ENCODE measurements around the gene PNLIPRP3.
"Not testable (repeated sequence)": the region's sequence is repeated elsewhere in the genome, so short reads cannot be mapped to it uniquely, and the experiment has no call there.

The PNLIPRP3 gene

GRCh38 chr10:116427671-116428070 lies at the start of gene PNLIPRP3:
Gene PNLIPRP3, plus strand, starts transcription at chr10:116427847. Its CDS starts 166 bp downstream, at chr10:116428013.
- no peak for DNase-seq

GRCh38 chr10:116382290-116382689 lies 45.4 kb upstream of the PNLIPRP3 start:
- DNase-seq: no peak

GRCh38 chr10:116385311-116385710 lies 42.3 kb upstream of the PNLIPRP3 start:
- no peak for DNase-seq

GRCh38 chr10:116385994-116386809 lies 41.4 kb upstream of the PNLIPRP3 start:
- DNase-seq: no peak

- not testable (repeated sequence) for DNase-seq
Measured at GRCh38 chr10:116393246-116393831, 34.3 kb upstream of the PNLIPRP3 start.

- no peak for DNase-seq
Measured at GRCh38 chr10:116395223-116395985, 32.2 kb upstream of the PNLIPRP3 start.

- no peak for DNase-seq
Measured at GRCh38 chr10:116398224-116398623, 29.4 kb upstream of the PNLIPRP3 start.

- no peak for DNase-seq
Measured at GRCh38 chr10:116402858-116403257, 24.8 kb upstream of the PNLIPRP3 start.

GRCh38 chr10:116403740-116404250 lies 23.9 kb upstream of the PNLIPRP3 start:
- no peak for DNase-seq

- DNase-seq: no peak
Measured at GRCh38 chr10:116408719-116409118, 18.9 kb upstream of the PNLIPRP3 start.

GRCh38 chr10:116410351-116410750 lies 17.3 kb upstream of the PNLIPRP3 start:
- DNase-seq: no peak

GRCh38 chr10:116417821-116418220 lies 9.8 kb upstream of the PNLIPRP3 start:
- no peak for DNase-seq

GRCh38 chr10:116418389-116418788 lies 9.3 kb upstream of the PNLIPRP3 start:
- DNase-seq: no peak

- no peak for DNase-seq
Measured at GRCh38 chr10:116421815-116422214, 5.8 kb upstream of the PNLIPRP3 start.

- DNase-seq: no peak
Measured at GRCh38 chr10:116429288-116429977, 1.8 kb downstream of the PNLIPRP3 start.

- DNase-seq: no peak
Measured at GRCh38 chr10:116430288-116430687, 2.6 kb downstream of the PNLIPRP3 start.

- no peak for DNase-seq
Measured at GRCh38 chr10:116431598-116431997, 4.0 kb downstream of the PNLIPRP3 start.

GRCh38 chr10:116437076-116437692 lies 9.5 kb downstream of the PNLIPRP3 start:
- no peak for DNase-seq

- DNase-seq: no peak
Measured at GRCh38 chr10:116440330-116441030, 12.8 kb downstream of the PNLIPRP3 start.

- no peak for DNase-seq
Measured at GRCh38 chr10:116444527-116445142, 17.0 kb downstream of the PNLIPRP3 start.

- DNase-seq: no peak
Measured at GRCh38 chr10:116450861-116451260, 23.2 kb downstream of the PNLIPRP3 start.
